ENCODE measurements around the gene SLC7A5.
"Not testable (repeated sequence)": the region's sequence is repeated elsewhere in the genome, so short reads cannot be mapped to it uniquely, and the experiment has no call there.

Gene SLC7A5

DNA sequence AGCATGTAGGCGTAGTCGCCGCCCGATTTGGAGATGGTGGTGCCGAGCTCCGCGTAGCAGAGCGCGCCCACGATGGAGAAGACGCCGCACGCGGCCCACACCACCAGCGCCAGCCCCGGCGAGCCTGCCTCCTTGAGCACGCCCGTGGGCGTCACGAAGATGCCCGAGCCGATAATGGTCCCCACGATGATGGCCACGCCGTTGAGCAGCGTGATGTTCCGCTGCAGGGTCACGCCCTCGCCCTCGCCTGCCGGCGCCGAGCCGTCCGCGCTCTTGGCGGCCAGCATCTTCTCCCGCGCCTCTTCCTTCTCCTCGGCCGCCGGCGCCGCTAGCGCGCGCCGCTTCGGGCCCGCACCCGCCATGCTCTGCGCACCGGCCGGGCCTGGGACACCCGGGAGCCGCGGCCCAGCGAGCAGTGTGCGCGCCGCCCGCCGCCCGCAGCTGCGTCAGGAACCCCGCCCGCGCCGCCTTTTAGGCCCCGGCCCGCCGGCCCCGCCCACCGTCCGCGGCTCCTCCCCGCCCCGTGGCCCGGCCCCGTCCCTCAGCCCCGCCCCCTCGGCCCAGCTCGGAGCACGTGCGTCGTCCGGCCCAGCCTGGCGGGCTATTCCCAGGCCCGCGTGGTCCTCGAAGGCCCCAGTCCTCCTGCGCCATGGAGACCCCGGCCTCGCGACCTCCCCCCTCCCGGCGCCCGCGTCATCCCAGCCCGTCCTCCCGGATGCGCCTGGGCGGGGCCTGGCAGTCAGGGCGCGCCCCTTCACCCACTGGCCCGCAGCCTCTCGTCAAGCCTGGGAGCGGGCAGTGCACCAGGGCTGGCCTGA lies at the start of gene SLC7A5:
SLC7A5 (minus strand) TSS at position 447 of the 818 bp plus-strand sequence; CDS start at position 362, 85 bp downstream.
- DNase-seq (peak; percentile 97), ATAC-seq (peak; percentile 69)

DNA sequence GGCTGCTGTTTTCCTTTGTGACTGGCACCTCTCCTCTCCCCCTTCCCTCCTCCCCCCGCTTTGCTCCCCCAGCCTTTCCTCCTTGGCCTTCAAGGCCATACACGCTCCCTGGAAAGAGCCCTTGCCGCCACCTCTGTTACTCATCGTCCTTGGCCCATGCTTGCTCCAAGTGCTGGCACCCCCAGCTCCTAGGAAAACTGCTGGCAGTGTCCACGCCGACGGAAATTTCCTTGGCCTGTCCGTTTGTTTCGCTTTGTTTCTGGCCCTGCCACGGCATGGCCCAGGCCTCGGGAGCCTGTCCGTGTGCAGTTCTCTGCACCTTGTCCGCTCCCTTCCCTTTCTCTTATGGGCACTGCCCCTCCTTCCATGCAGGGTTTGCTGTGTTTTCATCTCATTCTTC lies 49.0 kb upstream of the SLC7A5 start:
- ATAC-seq: no peak
- no peak for DNase-seq

DNA sequence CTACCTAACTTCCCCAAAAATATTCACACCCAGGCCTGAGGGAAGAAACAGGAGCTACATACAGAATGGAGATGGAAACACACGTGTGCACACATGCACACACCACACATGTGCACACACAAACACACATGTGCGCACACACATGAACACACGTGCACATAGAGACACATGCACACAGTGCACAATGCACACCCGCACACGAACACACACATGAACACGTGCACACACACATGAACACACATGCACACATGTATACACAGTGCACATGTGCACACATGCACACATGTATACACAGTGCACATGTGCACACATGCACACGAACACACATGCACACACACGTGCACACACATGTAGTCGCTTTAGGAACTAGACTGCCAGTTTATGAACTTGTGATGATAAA lies 48.2 kb upstream of the SLC7A5 start:
- no peak for ATAC-seq
- no peak for DNase-seq

DNA sequence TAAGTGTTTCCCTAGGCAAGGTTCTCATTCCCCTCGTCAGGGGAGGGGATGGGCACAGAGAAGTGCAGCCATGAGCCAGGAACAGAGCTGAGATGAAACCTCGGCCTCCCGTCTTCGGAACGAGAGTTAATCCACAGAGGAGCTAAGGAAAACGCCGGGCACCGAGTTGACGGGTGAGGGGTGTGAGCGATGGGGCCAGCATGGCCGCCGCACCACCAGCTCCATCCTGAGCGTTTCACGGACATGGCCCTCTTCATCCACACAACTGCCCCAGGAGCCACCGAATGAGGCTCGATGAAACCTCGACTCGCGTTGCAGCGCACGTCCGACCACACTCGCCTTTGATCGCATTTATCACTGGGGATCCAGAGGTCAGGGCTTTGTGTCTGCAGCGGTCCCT lies 45.5 kb upstream of the SLC7A5 start:
- DNase-seq (no peak), ATAC-seq (no peak)

DNA sequence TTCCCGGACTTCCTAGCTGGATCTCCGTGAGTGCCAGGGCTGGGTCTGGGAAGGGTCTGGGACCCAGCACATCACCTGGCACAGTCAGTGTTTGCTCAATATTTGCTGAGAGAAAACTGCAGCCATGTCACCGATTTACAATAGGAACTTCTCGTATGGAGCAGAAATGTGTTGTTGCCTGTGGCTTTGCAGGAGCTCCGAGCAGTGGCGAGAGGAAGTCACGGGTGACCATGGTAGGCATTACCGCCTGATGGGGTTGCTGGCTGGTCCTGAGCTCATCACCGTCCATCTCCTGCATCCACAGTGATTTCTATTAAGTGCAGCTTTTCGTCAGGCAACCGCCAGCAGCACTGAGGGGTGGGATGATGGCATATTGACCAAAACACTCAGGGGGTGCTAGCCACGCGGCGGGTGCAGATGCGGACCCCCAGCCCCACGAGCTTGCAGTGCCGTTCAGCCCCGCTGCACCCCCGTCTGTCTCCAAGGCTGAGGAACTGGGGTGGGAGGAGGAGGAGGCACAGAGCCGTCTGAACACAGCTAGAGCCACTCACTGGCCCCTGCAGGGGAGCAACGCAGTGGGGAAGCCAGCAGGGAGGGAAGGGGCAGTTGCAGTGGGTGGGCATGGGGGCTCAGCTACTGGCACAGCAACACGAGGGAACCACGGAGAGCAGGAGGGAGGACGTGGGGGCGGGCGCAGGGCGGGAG lies 44.9 kb upstream of the SLC7A5 start:
- not testable (repeated sequence) for DNase-seq, ATAC-seq

DNA sequence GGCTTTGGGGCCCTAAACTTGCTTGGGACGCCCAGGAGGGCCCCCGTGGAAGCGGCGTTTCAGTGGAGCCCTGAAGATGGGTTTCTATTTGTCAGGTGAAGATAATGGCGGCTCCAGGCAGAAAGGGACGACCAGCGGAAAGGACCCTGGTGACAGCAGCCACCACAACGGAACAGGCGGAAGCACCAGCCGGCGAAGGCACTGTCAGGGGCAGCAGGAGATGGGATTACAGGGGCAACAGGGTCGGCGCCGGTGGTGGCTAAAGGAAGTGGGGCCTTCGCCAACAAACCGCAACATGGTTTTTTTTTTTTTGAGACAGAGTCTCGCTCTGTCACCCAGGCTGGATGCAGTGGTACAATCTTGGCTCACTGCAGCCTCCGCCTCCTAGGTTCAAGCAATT lies 43.4 kb upstream of the SLC7A5 start:
- ATAC-seq, DNase-seq: not testable (repeated sequence)

DNA sequence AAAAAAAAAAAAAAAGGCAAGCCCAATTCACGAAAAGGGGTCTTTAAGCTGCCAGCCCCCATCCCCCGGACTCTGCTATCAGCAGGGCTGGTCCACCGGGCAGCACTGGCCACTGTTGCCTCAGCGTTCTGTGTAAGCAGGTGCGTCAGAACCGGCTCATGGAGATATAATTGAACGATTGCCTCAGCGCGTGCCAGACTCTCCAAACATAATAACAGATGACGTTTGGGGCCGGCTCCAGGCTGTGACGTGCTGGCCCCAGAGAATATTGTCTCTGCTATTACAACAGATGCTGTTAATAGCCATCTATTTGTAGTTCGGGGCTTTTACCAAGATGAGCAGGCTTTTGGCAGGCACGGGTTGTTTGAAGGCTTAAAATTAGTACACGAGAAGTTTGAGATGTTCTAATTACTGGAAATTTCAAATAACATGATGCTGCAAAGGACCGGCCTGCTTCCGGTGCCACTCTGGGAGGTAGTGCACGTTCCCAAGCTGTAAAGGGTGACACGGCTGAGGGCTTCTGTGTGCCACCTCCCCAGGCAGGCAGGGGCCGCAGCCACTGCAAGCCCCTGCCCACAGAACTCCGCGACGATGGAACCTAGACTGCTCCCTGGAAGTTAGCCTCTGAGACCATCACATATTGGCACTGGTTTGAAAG lies 41.9 kb upstream of the SLC7A5 start:
- DNase-seq, ATAC-seq: not testable (repeated sequence)

DNA sequence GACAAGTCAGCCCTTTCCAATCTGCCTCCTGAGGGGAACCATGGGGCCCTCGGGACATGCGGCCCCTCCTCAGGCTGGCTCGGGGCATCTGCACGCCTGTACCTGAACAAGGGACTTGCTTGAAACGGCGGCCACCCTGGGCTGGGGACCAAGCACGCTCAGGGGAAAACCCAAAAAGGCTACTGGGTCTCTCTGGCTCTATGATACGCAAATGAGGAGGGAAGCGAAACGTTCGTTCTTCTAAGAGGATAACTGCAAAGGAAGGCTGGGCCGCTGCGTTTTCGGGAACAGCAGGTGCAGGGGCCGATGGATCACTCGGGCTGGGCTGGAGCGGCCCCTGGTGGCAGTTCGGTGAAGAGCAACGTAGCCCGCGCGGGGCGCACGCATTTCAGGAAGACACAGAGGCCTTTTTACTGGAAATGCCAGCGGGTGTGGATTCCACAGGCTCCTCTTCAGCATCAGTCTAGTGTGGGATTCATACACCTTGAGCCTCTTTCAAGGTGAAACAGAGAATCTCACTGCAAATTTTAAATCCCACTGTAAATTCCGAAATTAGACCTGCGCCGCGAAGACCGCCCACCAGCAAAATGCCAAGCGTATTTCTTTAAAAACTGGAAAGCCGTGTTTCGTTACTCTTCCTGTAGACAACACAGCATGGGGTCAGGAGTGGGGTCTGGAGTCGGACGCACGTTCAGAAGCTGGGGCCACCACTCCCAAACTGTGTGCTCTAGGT lies 40.1 kb upstream of the SLC7A5 start:
- peak; percentile 88 for ATAC-seq
- DNase-seq: peak; percentile 91

DNA sequence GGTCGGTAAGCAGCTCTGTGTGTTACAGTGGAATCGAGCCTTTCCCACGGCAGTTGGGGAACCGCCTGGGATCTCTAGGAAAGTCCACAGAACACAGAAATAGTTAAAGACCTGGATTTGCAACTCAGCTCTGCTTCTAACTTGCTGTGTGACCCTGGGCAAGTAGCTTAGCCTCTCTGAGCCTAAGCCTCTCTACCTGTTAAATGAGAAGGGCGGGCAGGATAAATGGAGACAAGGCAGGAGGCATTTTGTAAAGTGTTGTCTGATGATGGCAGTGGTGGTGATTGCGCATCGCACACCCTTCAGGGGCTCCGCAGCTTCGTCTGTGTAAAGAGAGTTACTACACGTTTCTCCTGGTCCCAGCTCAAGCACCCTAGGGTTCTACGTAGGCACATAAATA lies 38.8 kb upstream of the SLC7A5 start:
- ATAC-seq: not testable (repeated sequence)

DNA sequence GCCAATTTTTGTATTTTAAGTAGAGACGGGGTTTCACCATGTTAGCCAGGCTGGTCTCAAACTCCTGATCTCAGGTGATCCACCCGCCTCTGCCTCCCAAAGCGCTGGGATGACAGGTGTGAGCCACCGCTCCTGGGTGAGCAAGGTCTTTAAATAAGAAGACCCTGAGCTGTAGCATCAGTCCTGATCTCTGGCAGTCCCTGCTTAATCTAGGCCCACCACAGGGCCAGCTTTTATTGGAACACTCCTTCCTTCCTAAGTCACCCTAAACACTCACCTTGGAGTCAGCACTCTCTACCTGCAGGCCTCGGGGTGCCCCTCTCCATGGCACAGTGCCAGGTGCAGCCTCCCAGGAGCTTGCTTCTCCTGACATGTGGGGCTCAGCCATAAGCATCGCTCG lies 36.2 kb upstream of the SLC7A5 start:
- not testable (repeated sequence) for ATAC-seq, DNase-seq

More for the DNA sequence above, 38.8 kb upstream of the SLC7A5 start:
- DNase-seq: not testable (repeated sequence)

DNA sequence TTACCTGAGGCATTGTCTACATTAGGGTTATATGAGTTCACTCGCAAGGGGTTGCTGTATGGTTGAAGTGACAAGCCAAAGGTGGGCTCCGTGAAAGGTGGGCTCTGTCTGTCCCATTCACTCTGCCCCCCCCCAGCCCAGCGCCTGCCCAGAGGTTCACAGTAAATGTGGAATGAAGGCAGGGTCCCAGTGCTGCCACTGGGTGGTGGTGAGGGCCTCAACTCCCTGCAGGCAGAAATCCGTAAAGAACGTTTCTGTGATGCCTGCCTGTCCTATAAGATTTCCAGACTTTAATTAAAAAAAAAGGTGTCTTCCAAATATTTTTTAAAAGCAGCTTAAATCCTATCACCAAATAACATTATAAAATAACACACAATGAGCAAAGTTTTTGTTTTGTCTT lies 35.7 kb upstream of the SLC7A5 start:
- ATAC-seq: not testable (repeated sequence)

DNA sequence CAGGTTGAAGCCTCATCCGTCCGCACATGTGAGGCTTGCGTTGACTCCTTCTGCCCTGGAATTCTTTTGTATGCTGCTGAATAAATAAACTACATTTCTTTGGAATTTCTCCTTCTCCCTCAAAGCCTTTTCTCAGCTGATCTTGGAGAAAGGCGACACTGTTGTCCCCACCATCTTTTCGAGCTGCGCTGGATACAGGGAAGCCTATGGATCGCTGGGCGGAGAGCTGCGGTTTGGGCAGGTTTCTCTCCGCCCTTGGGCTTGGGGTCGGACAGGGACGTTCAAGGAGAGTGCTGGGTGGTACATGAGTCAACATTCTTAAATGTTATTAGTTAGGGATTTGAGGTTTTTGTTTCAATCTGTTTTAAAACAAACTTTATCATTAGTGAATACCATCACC lies 31.2 kb upstream of the SLC7A5 start:
- not testable (repeated sequence) for ATAC-seq, DNase-seq

More for the DNA sequence above, 35.7 kb upstream of the SLC7A5 start:
- DNase-seq: not testable (repeated sequence)

DNA sequence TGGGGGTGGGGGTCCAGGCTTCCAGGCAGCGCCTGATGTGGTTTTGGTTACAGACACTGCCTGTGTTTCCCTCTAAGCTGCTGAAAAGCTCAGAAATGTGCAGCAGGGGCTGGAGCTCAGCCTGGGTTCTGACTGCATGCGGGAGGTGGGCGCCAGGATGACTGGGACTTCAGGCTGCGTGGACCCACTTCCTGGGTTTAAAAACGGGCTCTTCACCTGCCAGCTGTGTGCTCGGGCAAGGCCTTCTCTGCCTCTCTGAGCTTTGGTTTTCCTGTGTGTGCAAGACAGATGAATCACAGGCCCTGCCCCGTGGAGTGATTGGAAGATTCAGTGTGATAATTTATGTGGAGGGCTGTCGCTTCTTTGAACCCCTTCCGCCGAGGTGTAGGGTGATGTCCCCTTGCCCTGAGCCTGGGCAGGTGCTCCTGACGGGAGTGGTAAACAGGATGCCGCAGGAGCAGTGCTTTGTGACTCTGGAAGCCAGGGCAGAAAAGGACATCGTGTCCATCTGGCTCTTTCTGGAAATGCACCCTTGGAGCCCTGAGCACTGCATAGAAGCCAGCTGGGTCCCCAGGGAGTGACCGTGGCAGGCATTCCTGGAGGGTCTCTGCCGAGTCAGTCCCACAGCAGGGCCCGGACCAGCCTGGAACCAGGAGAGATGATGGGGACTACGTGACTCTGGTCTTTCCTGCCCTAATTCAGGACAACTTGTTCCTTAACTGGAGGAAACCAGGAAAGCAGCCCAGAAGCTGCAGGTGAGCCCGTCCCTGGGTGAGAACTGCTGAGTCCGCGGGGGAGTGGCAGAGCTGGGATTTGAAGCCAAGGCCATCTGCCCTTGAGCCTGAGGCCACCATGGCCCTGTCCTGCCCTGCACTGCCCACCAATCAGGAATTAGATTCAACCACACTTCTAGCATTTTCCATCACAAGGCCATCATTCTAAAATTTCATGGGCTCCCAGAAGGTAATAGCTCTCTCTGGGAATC lies 28.5 kb upstream of the SLC7A5 start:
- peak; percentile 72 for DNase-seq

DNA sequence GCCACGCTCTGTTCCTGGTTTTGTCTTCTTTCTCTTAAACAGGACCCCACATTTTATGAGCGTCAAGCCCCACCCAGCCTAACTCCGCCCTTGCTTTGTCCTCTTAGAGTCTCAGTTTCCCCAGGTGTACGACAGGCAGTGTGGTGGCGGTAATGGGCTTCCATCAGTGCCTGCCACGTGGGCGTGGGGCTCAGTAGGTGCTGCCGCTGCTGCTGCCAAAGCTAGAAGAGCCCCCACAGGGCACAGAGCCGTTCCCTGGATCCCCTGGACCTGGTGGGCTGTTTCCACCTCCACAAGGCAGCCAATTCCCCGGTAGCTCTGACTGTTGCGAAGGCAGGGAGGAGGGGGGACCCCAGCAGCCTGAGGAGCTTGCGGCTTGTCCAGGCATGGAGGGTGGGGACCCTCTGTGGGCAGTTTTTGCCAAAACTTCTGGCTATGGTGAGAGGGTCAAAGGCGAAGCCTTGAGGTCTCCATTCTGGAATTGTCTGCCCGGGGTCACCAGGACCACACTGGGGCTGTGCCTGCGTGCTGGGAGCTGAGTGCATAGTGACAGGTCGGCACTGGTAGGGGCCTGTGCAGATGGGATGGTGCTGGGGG lies 27.7 kb upstream of the SLC7A5 start:
- ATAC-seq: not testable (repeated sequence)

More for the DNA sequence above, 28.5 kb upstream of the SLC7A5 start:
- ATAC-seq: peak; percentile 64

DNA sequence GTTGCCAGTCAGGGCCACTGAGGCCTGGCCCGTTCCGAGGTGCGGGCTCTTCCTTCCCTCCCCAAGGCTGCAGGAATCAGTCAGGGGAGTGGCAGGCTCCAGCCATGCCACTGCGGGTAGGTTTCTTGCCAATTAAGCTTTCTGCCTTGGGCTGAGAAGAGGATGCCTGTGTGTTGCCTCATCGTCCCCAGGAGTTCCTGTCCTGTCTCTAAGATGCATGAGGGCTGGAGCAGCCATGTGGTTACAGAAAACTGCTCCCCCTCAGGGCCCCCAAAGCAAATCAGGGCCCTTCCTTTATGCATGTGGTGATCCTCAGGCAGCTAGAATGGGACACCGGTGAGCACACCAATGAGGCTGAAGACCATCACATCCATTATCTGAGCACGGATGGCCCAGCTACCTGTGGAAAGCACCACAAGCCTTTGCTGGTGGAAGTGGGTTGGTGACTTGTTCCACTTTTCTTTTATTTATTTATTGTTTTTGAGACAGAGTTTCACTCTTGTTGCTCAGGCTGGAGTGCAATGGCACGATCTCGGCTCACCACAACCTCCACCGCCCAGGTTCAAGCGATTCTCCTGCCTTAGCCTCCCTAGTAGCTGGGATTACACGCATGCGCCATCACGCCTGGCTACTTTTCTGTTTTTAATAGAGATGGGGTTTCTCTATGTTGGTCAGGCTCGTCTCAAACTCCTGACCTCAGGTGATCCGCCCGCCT lies 27.0 kb upstream of the SLC7A5 start:
- peak; percentile 14 for ATAC-seq
- DNase-seq: peak; percentile 39

More for the DNA sequence above, 27.7 kb upstream of the SLC7A5 start:
- DNase-seq: not testable (repeated sequence)

DNA sequence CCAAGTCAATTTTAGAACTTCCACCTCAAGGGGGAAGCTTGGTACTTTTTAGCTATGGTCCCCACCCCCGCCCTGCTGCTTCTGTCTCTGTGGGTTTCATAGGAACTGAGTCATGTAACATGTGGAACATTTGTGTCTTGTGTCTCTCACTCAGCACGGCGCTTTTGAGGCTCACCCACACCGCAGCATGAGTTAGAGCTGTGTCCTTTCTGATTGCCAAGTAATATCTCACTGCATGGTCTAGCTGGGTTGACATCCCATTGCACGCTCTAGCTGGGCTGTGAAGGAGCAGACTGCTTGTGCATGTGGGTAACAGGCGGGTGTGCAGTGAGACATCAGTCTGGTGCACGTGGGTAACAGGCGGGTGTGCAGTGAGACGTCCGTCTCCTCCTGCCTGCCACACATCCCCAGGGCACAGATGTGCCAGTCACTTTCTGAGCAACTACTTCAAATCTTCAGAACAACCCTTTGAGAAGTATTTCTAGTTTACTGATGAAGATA lies 26.4 kb upstream of the SLC7A5 start:
- DNase-seq (peak; percentile 84), ATAC-seq (peak; percentile 96)

DNA sequence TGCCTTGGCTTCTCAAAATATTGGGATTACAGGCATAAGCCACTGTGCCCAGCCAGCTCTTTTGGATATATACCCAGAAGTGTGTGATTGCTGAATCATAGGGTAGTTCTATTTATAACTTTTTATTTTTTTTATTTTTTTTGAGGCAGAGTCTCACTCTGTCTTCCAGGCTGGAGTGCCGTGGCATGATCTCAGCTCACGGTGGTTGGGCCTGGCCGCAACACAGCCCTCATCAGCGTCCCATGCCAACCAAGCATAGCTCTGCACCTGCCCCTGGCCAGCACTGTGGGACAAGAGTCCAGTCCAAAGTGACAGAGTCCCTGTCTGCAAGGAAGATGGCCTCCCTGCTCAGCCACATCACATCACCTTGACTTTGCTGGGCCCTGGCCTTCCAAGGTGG lies 24.7 kb upstream of the SLC7A5 start:
- DNase-seq, ATAC-seq: not testable (repeated sequence)

DNA sequence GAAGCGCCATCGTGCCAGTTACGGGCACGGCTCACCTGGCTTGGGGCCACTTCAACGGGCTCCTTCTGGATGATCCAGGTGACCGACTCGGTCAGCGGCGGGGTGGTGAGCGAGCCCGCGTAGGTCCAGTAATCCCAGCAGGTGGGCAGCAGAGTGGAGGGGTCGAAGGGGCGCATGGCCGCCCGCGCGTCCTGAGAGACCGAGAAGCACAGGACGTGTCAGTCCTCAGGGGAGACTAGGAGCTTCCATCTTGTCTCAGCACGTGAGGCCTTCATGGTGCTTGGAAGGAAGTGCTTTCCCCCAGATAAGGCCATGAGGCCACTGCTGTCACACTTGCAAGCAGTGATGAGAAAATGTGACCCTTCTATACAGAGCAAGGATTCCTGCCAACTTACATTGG lies 22.5 kb upstream of the SLC7A5 start:
- DNase-seq (no peak), ATAC-seq (no peak)

DNA sequence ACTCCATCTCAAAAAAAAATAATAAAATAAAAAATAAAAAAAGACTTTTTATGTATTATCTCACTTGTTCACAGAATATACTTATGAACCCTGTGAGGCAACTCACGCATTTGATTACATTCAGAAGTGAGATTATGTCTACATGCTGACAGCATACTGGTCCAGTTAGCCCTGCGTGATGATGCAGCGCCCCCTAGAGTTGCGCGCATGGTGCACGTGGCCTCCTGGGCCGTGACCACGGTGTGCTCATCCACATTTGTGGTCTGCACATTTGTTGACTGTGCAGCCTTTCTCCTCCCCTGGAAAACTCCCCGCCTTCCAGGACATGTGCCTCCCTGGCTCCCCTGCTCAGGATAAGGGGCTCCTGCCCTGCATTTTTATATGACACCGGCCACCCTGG lies 20.5 kb upstream of the SLC7A5 start:
- peak; percentile 60 for ATAC-seq
- DNase-seq: peak; percentile 69
